ENCODE data around the gene TBC1D10B.
"Not testable (repeated sequence)": the region's sequence is repeated elsewhere in the genome, so short reads cannot be mapped to it uniquely, and the experiment has no call there.

The TBC1D10B gene

DNA sequence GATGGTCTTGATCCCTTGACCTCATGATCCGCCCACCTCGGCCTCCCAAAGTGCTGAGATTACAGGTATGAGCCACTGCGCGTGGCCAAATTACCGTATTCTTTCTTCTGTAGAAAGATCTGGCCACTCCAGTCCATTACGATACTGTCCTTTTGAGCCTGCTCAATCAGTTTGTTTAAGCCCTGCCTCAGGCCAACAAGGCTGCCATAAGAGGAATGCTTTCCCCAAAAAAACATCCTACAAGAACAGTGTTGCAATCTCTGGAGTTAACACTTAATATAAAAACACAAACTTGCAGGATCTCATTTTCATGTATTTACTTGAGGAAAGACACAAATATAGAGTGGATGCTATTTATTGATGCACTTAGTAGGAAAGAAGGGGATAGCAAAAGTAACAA lies 46.1 kb downstream of the TBC1D10B start:
- not testable (repeated sequence) for DNase-seq

DNA sequence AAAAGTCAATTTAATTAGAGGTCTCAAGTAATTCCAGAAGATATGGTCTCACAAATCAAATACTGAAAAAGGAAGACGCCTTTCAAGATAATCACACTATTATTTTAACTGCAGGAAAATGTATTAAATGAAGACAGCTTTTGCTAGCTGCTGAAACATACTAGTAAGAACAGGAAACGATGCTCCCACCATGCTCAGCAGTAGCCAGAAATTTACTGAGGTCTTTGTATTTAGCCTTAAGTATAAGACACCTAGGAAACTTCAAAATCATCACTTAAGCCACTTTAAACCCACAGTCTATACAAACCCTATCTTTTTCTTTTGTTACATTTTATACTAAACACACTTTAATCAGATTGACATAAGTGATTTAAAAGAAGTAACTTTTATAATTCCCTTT lies 51.6 kb downstream of the TBC1D10B start:
- not testable (repeated sequence) for DNase-seq

DNA sequence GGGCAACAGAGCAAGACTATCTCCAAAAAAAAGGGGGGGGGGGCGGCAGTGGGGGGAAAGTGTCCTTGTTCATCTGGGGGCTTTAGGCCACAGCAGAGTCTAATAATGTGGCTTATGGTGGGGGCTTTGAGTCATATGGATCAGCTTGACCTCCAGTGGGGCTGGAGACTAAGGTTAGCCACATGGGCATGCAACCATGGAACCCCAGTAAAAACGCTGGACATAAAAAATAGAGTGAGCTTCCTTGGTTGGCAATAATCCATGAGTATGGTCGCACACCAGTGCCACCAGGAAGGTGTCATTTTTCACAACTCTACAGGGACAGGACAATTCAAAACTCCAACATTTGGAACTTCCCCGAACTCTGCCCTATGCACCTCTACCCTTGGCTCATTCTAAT lies 59.4 kb downstream of the TBC1D10B start:
- DNase-seq = not testable (repeated sequence)

DNA sequence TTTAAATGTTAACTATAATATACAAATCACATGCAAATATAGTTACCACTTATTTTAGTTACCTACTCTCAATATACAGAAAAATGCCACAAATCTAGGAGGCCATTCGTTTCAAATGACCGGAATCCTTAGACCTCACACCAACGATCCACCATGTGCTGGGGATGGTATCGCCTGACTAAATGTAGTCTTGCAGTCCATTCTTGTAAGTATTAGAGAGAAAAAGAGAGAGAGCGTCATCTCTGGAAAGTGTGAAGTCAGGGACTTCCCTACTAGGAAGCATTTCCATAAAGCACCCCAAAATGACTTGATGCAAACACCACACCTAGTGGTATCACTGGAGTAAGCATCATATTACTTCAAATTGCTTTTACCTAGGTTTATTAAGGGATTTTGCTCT lies 61.0 kb downstream of the TBC1D10B start:
- not testable (repeated sequence) for DNase-seq
